ACC112 (cell line): Measurements from ENCODE around the gene TMTC2.

Experiments
- H2AFZ ChIP-seq: fragments of 200-600 bp; sonication (generic); one replicate; pipeline ENCODE4 v1.6.0; 2017; ENCODE audit warnings: antibody characterized with exemption, low read length; ENCODE audit not compliant: unreplicated experiment
- H3K27ac ChIP-seq: fragments of 200-600 bp; sonication (generic); 2 replicates; pipeline ENCODE4 v1.5.1; 2014; ENCODE audit warnings: low read depth, mild to moderate bottlenecking, antibody characterized with exemption, low read length, moderate library complexity
- H3K27me3 ChIP-seq: fragments of 200-600 bp; sonication (generic); 2 replicates; pipeline ENCODE4 v1.6.1; 2014; ENCODE audit warnings: mild to moderate bottlenecking, antibody characterized with exemption, low read length, moderate library complexity, mixed read lengths; ENCODE audit not compliant: insufficient read depth
- H3K36me3 ChIP-seq: fragments of 200-600 bp; sonication (generic); 2 replicates; pipeline ENCODE4 v1.6.1; 2016; ENCODE audit warnings: mild to moderate bottlenecking, antibody characterized with exemption, low read length, moderate library complexity, mixed read lengths; ENCODE audit not compliant: insufficient read depth
- H3K4me1 ChIP-seq: fragments of 200-600 bp; sonication (generic); one replicate; pipeline ENCODE4 v1.6.1; 2016; ENCODE audit warnings: low read length, mixed read lengths; ENCODE audit not compliant: insufficient read depth, unreplicated experiment, control insufficient read depth
- H3K4me3 ChIP-seq: fragments of 200-600 bp; sonication (generic); 2 replicates; pipeline ENCODE4 v1.5.1; 2014; ENCODE audit warnings: mild to moderate bottlenecking, low read depth, low read length
- H3K79me2 ChIP-seq: fragments of 200-600 bp; sonication (generic); one replicate; pipeline ENCODE4 v1.6.0; 2016; ENCODE audit warnings: low read length; ENCODE audit not compliant: control insufficient read depth, unreplicated experiment, insufficient read depth

Gene TMTC2

GRCh38 chr12:82883394-82884355, 197.0 kb downstream of the TMTC2 start:
- Histone ChIP-seq H3K27me3 (no peaks in the 10 kb centered on the region), H3K79me2 (no peaks in the 10 kb centered on the region), H3K4me1 (no peaks in the 10 kb centered on the region), H3K36me3 (no peaks in the 10 kb centered on the region), H2AFZ (no peak overlapping the region), H3K27ac (no peak overlapping the region), H3K4me3 (no peak overlapping the region)

GRCh38 chr12:82886671-82887340, 200.1 kb downstream of the TMTC2 start:
- H3K27ac ChIP-seq = no peak overlapping the region
- H3K4me1 ChIP-seq = no peaks in the 10 kb centered on the region
- no peaks in the 10 kb centered on the region for H3K36me3 ChIP-seq
- H3K79me2 ChIP-seq = no peaks in the 10 kb centered on the region
- H3K4me3 ChIP-seq = no peak overlapping the region
- no peaks in the 10 kb centered on the region for H3K27me3 ChIP-seq
- no peak overlapping the region for H2AFZ ChIP-seq

- no peaks in the 10 kb centered on the region for H3K79me2 ChIP-seq
- no peaks in the 10 kb centered on the region for H3K36me3 ChIP-seq
- no peak overlapping the region for H3K4me3 ChIP-seq
- H3K4me1 ChIP-seq = no peaks in the 10 kb centered on the region
- no peak overlapping the region for H2AFZ ChIP-seq
- no peaks in the 10 kb centered on the region for H3K27me3 ChIP-seq
- no peak overlapping the region for H3K27ac ChIP-seq
These were observed 207.2 kb downstream of the TMTC2 start for GRCh38 chr12:82893896-82894295.

GRCh38 chr12:82896277-82896676, 209.6 kb downstream of the TMTC2 start:
- Histone ChIP-seq H3K27ac (no peak overlapping the region), H3K36me3 (no peaks in the 10 kb centered on the region), H3K27me3 (no peaks in the 10 kb centered on the region), H3K4me3 (no peak overlapping the region), H3K79me2 (no peaks in the 10 kb centered on the region), H2AFZ (no peak overlapping the region), H3K4me1 (no peaks in the 10 kb centered on the region)

- no peaks in the 10 kb centered on the region for H3K27me3 ChIP-seq
- no peak overlapping the region for H3K27ac ChIP-seq
- no peaks in the 10 kb centered on the region for H3K79me2 ChIP-seq
- H3K4me1 ChIP-seq = no peaks in the 10 kb centered on the region
- H3K36me3 ChIP-seq = no peaks in the 10 kb centered on the region
- no peak overlapping the region for H3K4me3 ChIP-seq
- no peak overlapping the region for H2AFZ ChIP-seq
These were observed 210.3 kb downstream of the TMTC2 start for GRCh38 chr12:82896979-82897378.

GRCh38 chr12:82898441-82898840, 211.7 kb downstream of the TMTC2 start:
- Histone ChIP-seq H3K79me2 (no peaks in the 10 kb centered on the region), H3K36me3 (no peaks in the 10 kb centered on the region), H3K4me1 (no peaks in the 10 kb centered on the region), H2AFZ (no peak overlapping the region), H3K4me3 (no peak overlapping the region), H3K27me3 (no peaks in the 10 kb centered on the region), H3K27ac (no peak overlapping the region)

GRCh38 chr12:82904219-82904790, 217.6 kb downstream of the TMTC2 start:
- Histone ChIP-seq H3K27me3 (no peaks in the 10 kb centered on the region), H3K79me2 (no peaks in the 10 kb centered on the region), H3K4me3 (no peak overlapping the region), H3K4me1 (no peaks in the 10 kb centered on the region), H3K36me3 (no peaks in the 10 kb centered on the region), H3K27ac (no peak overlapping the region), H2AFZ (no peak overlapping the region)

GRCh38 chr12:82910246-82910893, 223.7 kb downstream of the TMTC2 start:
- Histone ChIP-seq H3K79me2 (no peaks in the 10 kb centered on the region), H3K4me3 (no peak overlapping the region), H2AFZ (no peak overlapping the region), H3K36me3 (no peaks in the 10 kb centered on the region), H3K27ac (no peak overlapping the region), H3K4me1 (no peaks in the 10 kb centered on the region), H3K27me3 (no peaks in the 10 kb centered on the region)

- no peaks in the 10 kb centered on the region for H3K4me1 ChIP-seq
- H3K4me3 ChIP-seq = no peak overlapping the region
- H3K79me2 ChIP-seq = no peaks in the 10 kb centered on the region
- H3K27me3 ChIP-seq = no peaks in the 10 kb centered on the region
- no peaks in the 10 kb centered on the region for H3K36me3 ChIP-seq
- H2AFZ ChIP-seq = no peak overlapping the region
- H3K27ac ChIP-seq = no peak overlapping the region
These were observed 225.7 kb downstream of the TMTC2 start for GRCh38 chr12:82912406-82912805.

- H3K4me3 ChIP-seq = no peak overlapping the region
- H2AFZ ChIP-seq = no peak overlapping the region
- H3K4me1 ChIP-seq = no peaks in the 10 kb centered on the region
- no peak overlapping the region for H3K27ac ChIP-seq
- no peaks in the 10 kb centered on the region for H3K79me2 ChIP-seq
- H3K27me3 ChIP-seq = no peaks in the 10 kb centered on the region
- no peaks in the 10 kb centered on the region for H3K36me3 ChIP-seq
These were observed 232.8 kb downstream of the TMTC2 start for GRCh38 chr12:82919388-82920054.
